A673 (cell line): ENCODE results near the gene DIP2A. TPM values are rescaled to one million over a fixed set of nuclear protein-coding genes. Genes with fewer than 3 reads are reported as not detected.

ENCODE experiments used
- BruUV-seq: library from RNA; stranded (reverse); fragments of 400-500 nt; replicated peaks from 2 replicates; lab custom pipeline; 2021; lab: Mats Ljungman, UMichigan
- CTCF ChIA-PET: fragments of 300-600 bp; sonication (Branson Sonifier 250); formaldehyde crosslinking; loops from one replicate; lab custom pipeline; 2022; ENCODE audit warnings: antibody characterized with exemption; lab: Charles Lee
- POLR2A ChIA-PET: fragments of 300-600 bp; sonication (Branson Sonifier 250); formaldehyde crosslinking; loops from one replicate; lab custom pipeline; 2022; ENCODE audit warnings: antibody characterized with exemption; ENCODE audit not compliant: low non-redundant PET; lab: Charles Lee
- DNase-seq: peaks from one replicate; pipeline ENCODE4 v3.0.0-alpha.2; 2015; ENCODE audit warnings: low spot score
- H3K27ac ChIP-seq: fragments of 200-600 bp; sonication (generic); 2 replicates; pipeline ENCODE4 v1.5.1; 2016; ENCODE audit warnings: mixed run types, low read depth, mild to moderate bottlenecking, mixed read lengths, antibody characterized with exemption, low read length; ENCODE audit not compliant: poor library complexity, severe bottlenecking
- H3K27me3 ChIP-seq: fragments of 200-600 bp; sonication (generic); replicated peaks from 2 replicates; pipeline ENCODE4 v1.6.1; 2017; ENCODE audit warnings: mixed run types, low read depth, mild to moderate bottlenecking, mixed read lengths, antibody characterized with exemption, low read length; ENCODE audit not compliant: insufficient read depth, poor library complexity
- H3K36me3 ChIP-seq: fragments of 200-600 bp; sonication (generic); 2 replicates; pipeline ENCODE4 v1.6.1; 2016; ENCODE audit warnings: mixed run types, mild to moderate bottlenecking, mixed read lengths, antibody characterized with exemption, low read length; ENCODE audit not compliant: insufficient read depth, poor library complexity, severe bottlenecking
- H3K4me1 ChIP-seq: fragments of 200-600 bp; sonication (generic); 2 replicates; pipeline ENCODE4 v1.6.1; 2017; ENCODE audit warnings: mixed run types, mild to moderate bottlenecking, mixed read lengths, antibody characterized with exemption, low read length; ENCODE audit not compliant: insufficient read depth, poor library complexity, severe bottlenecking
- H3K4me3 ChIP-seq: fragments of 200-600 bp; sonication (generic); 2 replicates; pipeline ENCODE4 v1.5.1; 2016; ENCODE audit warnings: low read depth, mixed run types, mild to moderate bottlenecking, mixed read lengths, low read length; ENCODE audit not compliant: poor library complexity, severe bottlenecking
- H3K9me3 ChIP-seq: fragments of 200-600 bp; sonication (generic); 2 replicates; pipeline ENCODE4 v1.6.1; 2016; ENCODE audit warnings: mixed run types, low read depth, mild to moderate bottlenecking, mixed read lengths, antibody characterized with exemption, low read length; ENCODE audit not compliant: poor library complexity, severe bottlenecking
- EZH2 ChIP-seq: fragments of 200-600 bp; sonication (generic); IDR thresholded peaks from 2 replicates; pipeline ENCODE4 v1.6.1; 2017; ENCODE audit warnings: borderline replicate concordance, low read depth, mild to moderate bottlenecking, mixed read lengths, antibody characterized with exemption, low read length; ENCODE audit not compliant: poor library complexity, severe bottlenecking
- intact Hi-C: fragments of 100-400 bp; cut with micrococcal nuclease; formaldehyde crosslinking; loops from one replicate; pipeline ENCODE4 v1.10.0; 2022; ENCODE audit not compliant: unreplicated experiment
- total RNA-seq: library from RNA; stranded (reverse); gene quantifications from 2 replicates; pipeline ENCODE4 v1.2.3, GENCODE V29; 2021
- TF ChIP-seq, protein P1 (sequence below): fragments of 300-800, 200-600 bp; sonication (generic); conservative IDR thresholded peaks from 2 replicates; pipeline ENCODE4 v1.5.1; 2017; ENCODE audit warnings: low read depth, mild to moderate bottlenecking, antibody characterized with exemption, low read length, moderate library complexity, mixed read lengths

DIP2A gene
- total RNA-seq, 1 experiment from 2014 or later = 37.3 TPM

DNA sequence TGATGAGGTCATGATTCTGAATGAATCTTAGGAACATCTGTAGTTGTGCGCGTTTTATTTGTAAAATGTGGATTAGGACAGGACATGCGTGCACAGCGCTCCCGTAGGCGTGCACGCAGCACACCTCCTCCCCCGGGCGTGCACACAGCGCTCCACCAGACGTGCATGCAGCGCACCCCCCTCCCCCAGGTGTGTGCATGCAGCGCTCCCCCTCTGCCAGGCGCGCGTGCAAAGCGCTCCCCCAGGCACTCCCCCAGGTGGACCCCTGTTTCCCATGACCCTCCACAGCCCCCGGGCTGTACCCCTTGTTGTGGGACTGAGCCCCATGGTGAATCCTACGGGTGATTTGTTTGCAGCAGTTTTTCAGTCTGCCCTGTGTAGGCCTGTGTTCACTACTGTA is 84.6 kb downstream of the DIP2A start:
- no peaks in the 10 kb centered on the region for H3K4me1 ChIP-seq
- CTCF ChIA-PET = no interaction called here
- no TSS peak for BruUV-seq
- H3K9me3 ChIP-seq = no peaks in the 10 kb centered on the region
- intact Hi-C loops = no loop called here
- DNase-seq = no peak
- POLR2A ChIA-PET = no interaction called here
- peaks cover 22% of the 10 kb centered on the region for H3K36me3 ChIP-seq
- H3K4me3 ChIP-seq = no peak overlapping the region
- no peak overlapping the region for H3K27ac ChIP-seq
- H3K27me3 ChIP-seq = no peaks in the 10 kb centered on the region
- no peak for TF ChIP-seq EZH2
- TF ChIP-seq, protein P1, sequence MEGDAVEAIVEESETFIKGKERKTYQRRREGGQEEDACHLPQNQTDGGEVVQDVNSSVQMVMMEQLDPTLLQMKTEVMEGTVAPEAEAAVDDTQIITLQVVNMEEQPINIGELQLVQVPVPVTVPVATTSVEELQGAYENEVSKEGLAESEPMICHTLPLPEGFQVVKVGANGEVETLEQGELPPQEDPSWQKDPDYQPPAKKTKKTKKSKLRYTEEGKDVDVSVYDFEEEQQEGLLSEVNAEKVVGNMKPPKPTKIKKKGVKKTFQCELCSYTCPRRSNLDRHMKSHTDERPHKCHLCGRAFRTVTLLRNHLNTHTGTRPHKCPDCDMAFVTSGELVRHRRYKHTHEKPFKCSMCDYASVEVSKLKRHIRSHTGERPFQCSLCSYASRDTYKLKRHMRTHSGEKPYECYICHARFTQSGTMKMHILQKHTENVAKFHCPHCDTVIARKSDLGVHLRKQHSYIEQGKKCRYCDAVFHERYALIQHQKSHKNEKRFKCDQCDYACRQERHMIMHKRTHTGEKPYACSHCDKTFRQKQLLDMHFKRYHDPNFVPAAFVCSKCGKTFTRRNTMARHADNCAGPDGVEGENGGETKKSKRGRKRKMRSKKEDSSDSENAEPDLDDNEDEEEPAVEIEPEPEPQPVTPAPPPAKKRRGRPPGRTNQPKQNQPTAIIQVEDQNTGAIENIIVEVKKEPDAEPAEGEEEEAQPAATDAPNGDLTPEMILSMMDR = no peak

DNA sequence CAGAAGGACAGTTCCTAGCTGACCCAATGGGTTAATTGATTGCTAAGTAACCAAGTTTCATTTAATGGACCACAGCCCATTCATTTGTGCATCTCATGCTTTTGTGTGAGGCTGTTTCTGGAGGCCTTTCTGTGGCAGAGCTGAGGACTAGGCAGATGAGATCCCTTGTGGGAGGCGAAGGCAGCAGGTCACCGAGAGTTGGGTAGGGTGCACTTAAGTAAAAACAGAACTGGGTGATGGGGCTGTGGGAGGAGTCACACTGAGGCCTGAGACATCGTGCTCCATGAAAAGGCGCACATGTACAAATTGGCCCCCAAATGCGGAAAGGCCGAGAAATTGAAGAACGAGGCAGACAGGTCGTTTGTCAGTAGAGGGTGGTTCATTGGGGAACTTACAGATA is 85.3 kb downstream of the DIP2A start:
- Histone ChIP-seq H3K36me3 (peaks cover 22% of the 10 kb centered on the region), H3K4me3 (no peak overlapping the region), H3K27ac (no peak overlapping the region), H3K4me1 (no peaks in the 10 kb centered on the region), H3K9me3 (no peaks in the 10 kb centered on the region), H3K27me3 (no peaks in the 10 kb centered on the region)
- no TSS peak for BruUV-seq
- ChIA-PET CTCF (no interaction called here), POLR2A (no interaction called here)
- TF ChIP-seq EZH2 = no peak
- TF ChIP-seq, protein P1 = no peak
- no peak for DNase-seq
- intact Hi-C loops = no loop called here

DNA sequence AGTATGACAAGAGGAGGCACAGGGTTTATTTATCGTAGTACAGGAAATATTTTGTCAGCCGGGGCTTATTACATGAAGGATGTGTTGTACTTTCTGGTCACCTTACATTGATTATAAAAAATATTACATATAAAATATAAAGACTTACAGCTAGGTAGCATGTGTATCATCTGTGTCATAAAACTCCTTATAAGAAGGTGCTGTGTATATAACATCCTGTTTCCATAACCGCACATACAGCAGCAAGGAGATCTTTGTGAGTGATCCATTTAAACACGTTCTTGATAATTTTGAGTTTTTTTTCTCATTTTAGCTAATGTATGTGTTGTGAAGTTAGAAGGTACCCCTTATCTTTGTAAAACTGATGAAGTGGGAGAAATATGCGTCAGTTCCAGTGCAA is 86.1 kb downstream of the DIP2A start:
- no peak overlapping the region for H3K27ac ChIP-seq
- peaks cover 22% of the 10 kb centered on the region for H3K36me3 ChIP-seq
- ChIA-PET CTCF (no interaction called here), POLR2A (no interaction called here)
- no peak overlapping the region for H3K4me3 ChIP-seq
- no peaks in the 10 kb centered on the region for H3K4me1 ChIP-seq
- no peaks in the 10 kb centered on the region for H3K27me3 ChIP-seq
- no TSS peak for BruUV-seq
- no peak for TF ChIP-seq EZH2
- TF ChIP-seq, protein P1 = no peak
- intact Hi-C loops = no loop called here
- DNase-seq = no peak
- H3K9me3 ChIP-seq = no peaks in the 10 kb centered on the region
